MM.1S (cell line): ENCODE results near the gene CDH4.

Experiments
- CTCF ChIP-seq: fragments of 300-600 bp; sonication (generic); IDR thresholded peaks from 2 replicates; pipeline ENCODE4 v1.5.1; 2016; ENCODE audit warnings: antibody characterized with exemption, low read length, mixed read lengths
- EZH2 ChIP-seq: fragments of 300-600 bp; sonication (generic); optimal IDR thresholded peaks from 2 replicates; pipeline ENCODE3; 2017; ENCODE audit warnings: low read depth, mild to moderate bottlenecking, antibody characterized with exemption, low read length, mixed read lengths

- no peak for TF ChIP-seq EZH2
- TF ChIP-seq CTCF = no peak
These were observed 304.6 kb downstream of the CDH4 start for GRCh38 chr20:61556673-61557072.
